ENCODE data around the gene PHF10. TPM values are rescaled to one million over a fixed set of nuclear protein-coding genes. Genes with fewer than 3 reads are reported as not detected.

PHF10 gene
- total and polyA plus RNA-seq, 7 experiments from 2014 or later: 17.1 to 124 (median 75.7) TPM

DNA sequence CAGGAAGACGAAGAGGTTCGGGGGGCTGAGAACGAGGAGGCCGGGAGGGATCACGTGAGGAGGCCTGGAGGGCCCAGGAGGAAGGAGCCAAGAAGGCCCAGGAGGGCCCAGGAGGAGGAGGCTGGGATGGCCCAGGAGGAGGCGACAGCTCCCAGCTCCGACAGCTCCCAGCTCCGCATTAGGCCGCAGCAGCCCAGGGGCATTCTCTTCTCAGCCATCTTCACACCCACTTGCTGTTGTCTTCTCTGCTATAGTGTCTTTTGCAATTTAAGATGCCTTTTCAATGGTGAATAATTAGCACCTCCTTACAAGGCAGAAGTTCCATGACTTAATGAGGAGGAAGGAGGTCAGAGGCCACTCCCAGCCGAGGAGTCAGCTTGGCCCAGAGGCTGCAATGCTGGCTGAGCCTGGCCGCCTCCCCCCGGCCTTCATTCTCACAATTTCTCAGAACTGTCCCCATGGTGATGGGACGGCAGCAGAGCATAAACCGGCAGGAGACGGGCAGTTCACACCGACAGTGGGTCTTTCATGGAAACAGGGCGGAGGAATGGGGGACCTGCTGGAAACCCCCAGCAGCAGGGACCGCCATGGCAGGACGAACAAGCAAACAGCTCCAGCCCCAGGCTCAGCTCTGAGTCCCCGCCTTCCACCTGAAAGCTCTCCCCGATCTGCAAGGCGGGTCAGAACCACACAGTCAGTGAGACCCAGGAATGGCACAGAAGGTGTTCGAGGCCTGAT is 67.6 kb downstream of the PHF10 start:
- Histone ChIP-seq H3K4me1 (ENCODE audit: control insufficient read depth in 2 of 2, insufficient read depth in 2 of 2, low read length in 2 of 2) (no peaks in the 10 kb centered on the region), H3K36me3 (ENCODE audit: control insufficient read depth in 2 of 3, insufficient read depth in 3 of 3, low read length in 3 of 3) (peaks cover 0 to 11% (median 0%) of the 10 kb centered on the region in 3 experiments), H3K27ac (ENCODE audit: low read depth, low read length) (no peak overlapping the region), H3K9me3 (ENCODE audit: control insufficient read depth in 2 of 3, low read length in 3 of 3) (no peaks in the 10 kb centered on the region), H3K4me3 (ENCODE audit: low read length) (no peak overlapping the region), H3K27me3 (ENCODE audit: control insufficient read depth in 2 of 2, insufficient read depth in 2 of 2, low read length in 2 of 2) (no peaks in the 10 kb centered on the region)
- POLR2A ChIA-PET: no interaction called here
- H3K4me1 Mint-ChIP-seq: peaks cover 0 to 19% (median 15%) of the 10 kb centered on the region in 7 donors
- H3K27ac Mint-ChIP-seq: peak overlapping the region in 2 of 9 donors; percentile 26 to 81
- intact Hi-C loops (cut with micrococcal nuclease): no loop called here
- no peaks in the 10 kb centered on the region for H3K9me3 Mint-ChIP-seq
- H3K4me3 Mint-ChIP-seq: peak overlapping the region in 1 of 10 donors; percentile 64
- H3K36me3 Mint-ChIP-seq: peaks cover 0 to 21% (median 10%) of the 10 kb centered on the region in 5 donors
- ATAC-seq (no peak), DNase-seq (no peak)
- H3K27me3 Mint-ChIP-seq: no peaks in the 10 kb centered on the region
- CTCF ChIA-PET: no interaction called here

GRCh38 chr6:169654598-169655391 is 69.5 kb downstream of the PHF10 start:
- Histone ChIP-seq H3K27me3 (ENCODE audit: control insufficient read depth in 2 of 2, insufficient read depth in 2 of 2, low read length in 2 of 2) (no peaks in the 10 kb centered on the region), H3K4me3 (ENCODE audit: low read length) (peak overlapping the region; percentile 64), H3K36me3 (ENCODE audit: control insufficient read depth in 2 of 3, insufficient read depth in 3 of 3, low read length in 3 of 3) (peaks cover 0 to 11% (median 0%) of the 10 kb centered on the region in 3 experiments), H3K27ac (ENCODE audit: low read depth, low read length) (peak overlapping the region; percentile 72), H3K9me3 (ENCODE audit: control insufficient read depth in 2 of 3, low read length in 3 of 3) (no peaks in the 10 kb centered on the region), H3K4me1 (ENCODE audit: control insufficient read depth in 2 of 2, insufficient read depth in 2 of 2, low read length in 2 of 2) (no peaks in the 10 kb centered on the region)
- Mint-ChIP-seq H3K4me1 (peaks cover 0 to 19% (median 15%) of the 10 kb centered on the region in 7 donors), H3K9me3 (peaks cover 0 to under 1% (median 0%) of the 10 kb centered on the region in 11 donors), H3K27me3 (no peaks in the 10 kb centered on the region), H3K4me3 (peak overlapping the region; percentile 86 to 95 (median 92)), H3K27ac (peak overlapping the region; percentile 71 to 95 (median 89)), H3K36me3 (peaks cover 0 to 22% (median 12%) of the 10 kb centered on the region in 5 donors)
- intact Hi-C loops (cut with micrococcal nuclease): loop anchor here (1.0 to 2.0 kb wide), 6 partner anchors 48 to 898 kb away; partner anchors contain the start of genes C6orf120 (in 2 of the 2), DYNLT2 (in 2 of the 2), ERMARD (in 2 of the 2) and WDR27 (in 2 of the 2)
- peak; percentile 99 for ATAC-seq
- ChIA-PET POLR2A (interaction anchor here (1.2 to 2.5 kb wide), 2 partner anchors 48 to 70 kb away, joined by 4 to 7 read pairs; partner anchors contain the start of gene C6orf120), CTCF (interaction anchor here (0.8 kb wide), 2 partner anchors 46 to 136 kb away, joined by 3 read pairs; no protein-coding TSS in a partner anchor)
- DNase-seq: peak; percentile 59 to 86 (median 73)

Other genes starting within 250 kb of the PHF10 start
- gene WDR27, start 22.5 kb downstream of the PHF10 start, total RNA-seq: 10 to 100 TPM; 22.7 to 89.0 (median 41.4) TPM
- gene WDR27, start 22.5 kb downstream of the PHF10 start, polyA plus RNA-seq: 1 to 10 TPM; 6.7 to 6.8 TPM
- 10 to 100 TPM; 16.0 to 38.1 (median 19.3) TPM for gene C6orf120, start 22.4 kb downstream of the PHF10 start, total RNA-seq
- gene C6orf120, start 22.4 kb downstream of the PHF10 start, polyA plus RNA-seq: 10 to 100 TPM in 1 of 2 donors, 1 to 10 TPM in 1; 8.7 to 13.0 TPM
- gene DYNLT2, start 27.1 kb upstream of the PHF10 start, total RNA-seq: 1 to 10 TPM; 2.5 to 4.7 (median 4.1) TPM
- gene DYNLT2, start 27.1 kb upstream of the PHF10 start, polyA plus RNA-seq: 1 to 10 TPM in 1 of 2 donors, under 1 TPM in 1; 0.58 to 1.6 TPM
- gene ERMARD, start 27.1 kb upstream of the PHF10 start, total RNA-seq: 10 to 100 TPM; 30.3 to 43.7 (median 35.7) TPM
- gene ERMARD, start 27.1 kb upstream of the PHF10 start, polyA plus RNA-seq: 10 to 100 TPM in 1 of 2 donors, 1 to 10 TPM in 1; 5.5 to 18.5 TPM

Data from naive thymus-derived CD4-positive, alpha-beta T cell (primary cell).